Measurements from ENCODE around the gene SERPINB1.

Gene SERPINB1

DNA sequence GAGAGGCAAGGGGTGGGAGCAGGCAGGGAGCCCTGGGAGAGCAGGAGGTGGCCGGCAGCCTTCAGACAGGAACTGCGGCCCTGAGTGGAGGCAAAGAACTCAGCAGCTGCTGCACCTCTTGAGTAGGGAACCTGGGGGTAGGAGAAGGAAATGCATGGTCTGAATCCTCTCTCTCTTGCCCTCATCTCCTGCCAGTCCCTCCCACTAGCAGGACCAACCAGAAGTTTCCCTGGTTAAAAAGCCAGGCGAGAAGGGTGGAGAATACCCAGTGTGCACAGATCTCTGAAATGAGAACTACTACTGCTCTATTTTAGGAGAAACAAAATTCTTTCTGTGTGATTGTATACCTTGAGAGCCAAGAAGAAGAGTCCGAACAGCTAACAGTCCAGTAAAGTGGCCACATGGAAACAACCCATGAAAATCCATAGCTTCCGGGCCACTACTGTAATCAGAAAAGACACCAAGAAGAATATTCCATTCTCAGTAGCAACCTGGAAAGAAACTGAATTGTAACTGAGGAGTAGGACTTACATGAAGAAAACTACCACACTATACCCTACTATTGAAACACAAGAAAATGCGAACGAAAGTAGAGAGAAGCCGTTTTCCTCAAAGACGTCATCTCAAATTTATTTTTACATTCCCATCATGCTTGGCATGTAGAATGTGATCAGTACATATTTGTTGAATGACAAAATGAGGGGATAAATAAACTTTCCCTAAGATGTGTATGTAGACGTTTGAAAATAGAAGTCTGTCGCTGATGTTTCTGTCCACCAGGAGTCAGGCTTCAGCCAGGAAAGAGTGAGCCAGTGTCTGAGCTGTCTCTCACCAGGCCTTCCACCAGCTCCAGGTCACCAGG lies 50.8 kb downstream of the SERPINB1 start:
- DNase-seq = peak; percentile 93 to 94

DNA sequence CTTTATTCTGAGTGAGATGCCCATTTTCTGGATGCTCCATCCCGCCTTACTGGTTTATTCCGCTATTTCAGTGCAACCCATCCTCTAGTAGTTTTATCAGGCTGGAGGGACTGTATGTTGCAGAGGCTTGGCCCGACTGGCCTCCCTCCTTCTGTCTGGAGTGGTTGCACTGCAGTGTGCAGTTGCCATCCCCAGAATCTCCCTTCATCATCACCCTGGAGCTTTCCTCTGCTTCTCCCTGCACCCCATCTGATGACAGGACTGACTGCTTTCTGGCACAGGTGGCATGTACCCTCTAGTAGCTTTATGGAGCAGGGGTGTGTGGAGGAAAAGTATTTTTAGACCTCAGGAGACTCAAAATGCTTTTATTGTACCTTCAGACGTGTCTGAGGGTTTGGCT lies 55.4 kb downstream of the SERPINB1 start:
- DNase-seq = no peak

DNA sequence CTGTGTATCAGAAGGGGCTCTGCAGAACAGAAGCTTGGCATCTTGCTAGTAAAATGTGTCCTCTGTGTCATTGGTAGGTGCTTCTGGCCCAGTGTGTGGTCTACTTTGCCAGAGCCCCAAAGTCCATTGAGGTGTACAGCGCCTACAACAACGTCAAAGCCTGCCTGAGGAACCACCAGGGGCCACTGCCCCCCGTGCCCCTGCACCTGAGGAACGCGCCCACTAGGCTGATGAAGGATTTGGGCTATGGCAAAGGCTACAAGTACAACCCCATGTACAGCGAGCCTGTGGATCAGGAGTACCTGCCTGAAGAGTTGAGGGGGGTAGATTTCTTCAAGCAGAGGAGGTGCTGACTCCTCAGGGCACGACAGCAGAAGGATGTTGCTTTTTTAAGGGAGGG lies 56.7 kb downstream of the SERPINB1 start:
- no peak for DNase-seq

DNA sequence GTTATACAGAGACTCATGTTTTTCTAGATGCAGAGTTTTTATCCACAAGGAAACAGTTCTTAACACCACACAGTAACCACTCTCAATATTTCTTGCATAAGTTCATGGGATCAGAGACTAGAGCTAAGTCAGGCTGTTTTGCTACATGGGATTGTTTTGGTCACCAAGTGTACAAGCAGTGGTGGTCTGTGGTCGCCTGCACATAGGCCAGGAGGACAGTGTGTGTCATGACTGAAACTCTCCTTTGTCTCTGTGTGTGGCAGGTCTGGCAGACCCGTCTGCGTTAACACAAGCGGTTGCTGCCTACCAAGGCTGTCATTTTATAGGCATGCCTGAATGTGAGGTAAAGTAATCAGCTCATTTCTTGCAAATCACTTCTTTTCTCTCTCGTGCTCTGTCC lies 57.6 kb downstream of the SERPINB1 start:
- DNase-seq = no peak

DNA sequence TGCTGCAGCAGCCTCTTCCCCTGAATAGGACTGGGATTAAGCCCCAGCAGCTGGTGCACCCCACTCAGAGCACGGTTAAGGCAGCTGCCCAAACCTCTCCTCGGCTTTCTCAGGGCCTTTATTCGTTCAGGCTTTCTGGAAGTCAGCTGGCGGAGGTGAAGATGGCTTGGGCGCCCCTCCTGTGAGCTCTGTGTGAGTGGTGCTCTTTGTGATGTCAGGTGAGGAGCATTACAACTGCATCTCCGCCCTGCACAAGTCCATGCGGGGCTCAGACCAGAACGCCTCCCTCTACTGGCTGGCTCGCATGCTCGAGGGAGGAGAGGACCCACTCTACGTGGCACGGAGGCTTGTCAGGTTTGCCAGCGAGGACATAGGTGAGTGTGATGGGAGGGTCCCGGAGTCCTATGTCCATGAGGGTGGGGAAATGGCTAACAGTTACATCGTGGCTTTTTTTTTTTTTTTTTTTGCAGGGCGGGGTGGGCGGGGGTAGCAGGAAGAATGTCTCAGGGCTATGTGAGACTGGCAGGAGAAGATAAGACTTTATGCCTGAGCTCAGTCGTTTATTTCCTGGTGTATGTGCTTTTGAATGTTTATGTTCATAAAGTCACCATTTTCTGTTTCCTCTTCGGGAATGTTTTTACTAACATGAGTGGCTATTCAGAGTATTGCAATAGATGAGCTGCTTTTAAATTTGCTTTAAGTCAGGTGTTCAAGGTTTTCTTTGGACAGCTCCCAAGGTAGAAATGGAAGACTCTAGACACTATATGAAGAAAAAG lies 58.3 kb downstream of the SERPINB1 start:
- DNase-seq = no peak

DNA sequence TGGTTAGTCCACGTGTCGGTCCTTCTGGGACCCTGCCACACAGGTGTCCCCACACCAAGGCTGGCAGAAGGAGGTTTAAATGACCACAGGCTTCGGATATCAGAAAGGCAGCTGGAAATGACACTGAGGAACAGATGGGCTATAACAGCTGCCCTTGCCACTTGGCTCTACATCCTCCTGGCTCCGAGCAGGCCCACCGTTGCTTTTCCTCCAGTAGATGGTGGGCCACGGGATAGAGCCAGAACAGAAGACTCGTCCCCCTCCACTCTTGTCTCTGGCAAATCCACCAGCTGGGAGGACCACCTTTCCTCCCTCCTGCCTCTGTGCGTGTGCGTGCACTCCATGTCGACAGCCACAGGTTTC lies 58.9 kb downstream of the SERPINB1 start:
- no peak for DNase-seq

DNA sequence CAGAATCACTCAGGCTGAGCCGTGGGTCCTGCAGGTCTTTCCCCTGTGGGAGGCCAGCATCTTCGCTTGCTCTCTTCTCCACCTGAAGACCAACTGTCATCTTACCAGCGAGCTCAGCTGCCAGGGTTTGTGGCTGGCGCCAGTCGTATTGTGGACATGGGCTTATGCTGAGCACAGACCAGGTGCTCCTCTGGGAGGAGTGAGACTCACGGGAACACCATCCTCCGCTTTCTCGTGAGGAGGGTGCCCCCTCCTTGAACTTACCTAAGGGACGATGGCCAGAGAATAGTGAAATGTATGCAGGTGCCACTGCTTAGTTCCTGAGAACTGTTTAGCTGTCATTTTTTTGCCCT lies 59.3 kb downstream of the SERPINB1 start:
- DNase-seq = no peak

Data from AML-193 (cell line).